Adrenal gland (tissue), 12 donors: ENCODE data around the gene LYSMD2. TPM values are rescaled to one million over a fixed set of nuclear protein-coding genes. Genes with fewer than 3 reads are reported as not detected.

Experiments used
- DNase-seq, 7 donors: peaks; one replicate each; pipeline ENCODE4 v3.0.0-alpha.2; 2019 to 2020
- H3K27ac ChIP-seq, 5 donors: fragments of 200-600 bp; sonication (generic) in 4 of 5; 1 replicate in 3 of 5; 2 replicates in 2 of 5; pipeline versions ENCODE4 v1.5.1 to v1.8.0; 2016 to 2020; ENCODE audit warnings: mild to moderate bottlenecking in 1 of 5
- H3K27me3 ChIP-seq: fragments of 200-600 bp; 2 replicates; pipeline ENCODE4 v1.8.0; 2021
- H3K36me3 ChIP-seq, 2 donors: fragments of 200-600 bp; replicated peaks in 1 of 2; 1 replicate in 1 of 2; 2 replicates in 1 of 2; pipeline versions ENCODE4 v1.5.1 to v1.8.0; 2018 to 2022
- H3K4me1 ChIP-seq, 2 donors: fragments of 200-600 bp; replicated peaks in 1 of 2; 1 replicate in 1 of 2; 2 replicates in 1 of 2; pipeline versions ENCODE4 v1.5.1 to v1.8.0; 2018 to 2021
- H3K4me3 ChIP-seq, 4 donors: fragments of 200-600 bp; sonication (generic) in 3 of 4; one replicate each; pipeline ENCODE4 v1.5.1; 2016 to 2018
- H3K9me3 ChIP-seq, 3 donors: fragments of 200-600 bp; sonication (generic) in 1 of 3; replicated peaks in 1 of 3; 1 replicate in 2 of 3; 2 replicates in 1 of 3; pipeline versions ENCODE4 v1.5.1 to v1.8.0; 2016 to 2021
- POLR2A ChIP-seq, 2 donors: fragments of 450-650 bp; IDR thresholded peaks; one replicate each; pipeline ENCODE4 v1.6.1; 2017; ENCODE audit warnings: antibody characterized with exemption in 2 of 2, mild to moderate bottlenecking in 2 of 2, moderate library complexity in 1 of 2
- WGBS, 4 donors: extraction: QIAGEN DNeasy Blood & Tissue Kit in 2 of 4; methylation state at CpG; one replicate each; pipeline versions ENCODE4 v1.1.5 to v1.1.7; 2013 to 2017; 5-methylcytosine and 5-hydroxymethylcytosine counted together
- intact Hi-C, 2 donors: fragments of 100-400 bp; cut with DNase I; formaldehyde crosslinking; loops; one replicate each; pipeline versions ENCODE4 v1.14.1 to v1.15.0; 2022 to 2023
- polyA plus RNA-seq, 3 donors: library from polyadenylated mRNA; stranded (reverse); fragments of 200-250 nt in 2 of 3; fragments of 350-450 nt in 1 of 3; fragmentation: Illumina TruSeq in 1 of 3; extraction: RNeasy Lipid Tissue Mini Kit (QIAGEN cat#74804) in 1 of 3; gene quantifications; one replicate each; pipeline ENCODE4 v1.2.3, GENCODE V29; 2013 to 2014
- total RNA-seq, 9 donors: library from RNA; depleted of rRNA in 4 of 9; stranded (reverse); fragments of >200 nt in 4 of 9; fragments of 120-200 nt in 1 of 9; fragmentation: NEBNext Ultra II Directional in 1 of 9; extraction: Animal tissue kit (Norgen Biotek cat#: 25700) in 1 of 9; gene quantifications; one replicate each; pipeline versions ENCODE4 v1.1.0 to v1.2.4, GENCODE V29; 2013 to 2023
- TF ChIP-seq, protein P1 (sequence below), 6 experiments: fragments of 450-650 bp in 4 of 6; fragments of 200-600 bp in 2 of 6; sonication (generic) in 1 of 6; IDR thresholded peaks; 1 replicate in 5 of 6; 2 replicates in 1 of 6; pipeline versions ENCODE4 v1.5.1 to v1.8.0; 2016 to 2021; ENCODE audit warnings: antibody characterized with exemption in 6 of 6, mild to moderate bottlenecking in 2 of 6, moderate library complexity in 1 of 6
- donor health status: healthy with polysubstance abuse.
- donor health status: Bipolar disorder and iron deficiency.
- donor health status: DM: yes; HTN: yes; CAD: no.
- donor health status: DM: no; HTN: no; CAD: no.
- donor health status: DM: no; HTN: no; CAD: no.
- donor health status: DM: yes; HTN: yes; CAD: no.

LYSMD2 gene
- total and polyA plus RNA-seq, 12 donors: 11.3 to 56.3 (median 20.5) TPM

DNA sequence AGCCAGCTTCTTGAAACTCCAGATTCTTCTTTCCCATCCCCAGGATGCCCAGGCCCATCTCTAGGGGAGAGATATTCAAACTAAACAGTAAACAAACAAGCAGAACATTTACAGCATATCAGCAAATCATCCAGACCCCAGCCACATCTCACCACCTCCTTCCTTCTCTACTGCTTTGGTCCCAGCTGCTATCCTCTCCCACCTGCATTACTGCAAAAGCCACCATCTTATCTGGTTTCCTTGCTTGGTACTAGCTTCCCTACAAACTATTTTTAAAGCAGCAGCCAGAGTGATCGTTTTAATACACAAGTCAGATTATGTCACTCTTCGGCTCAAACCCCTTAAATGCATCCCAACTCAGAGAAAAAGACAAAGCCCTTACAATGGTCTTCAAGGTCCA, 4.8 kb downstream of the LYSMD2 start:
- Histone ChIP-seq H3K36me3 (no peaks in the 10 kb centered on the region), H3K4me1 (peaks cover 9 to 35% of the 10 kb centered on the region in 2 donors), H3K9me3 (no peaks in the 10 kb centered on the region), H3K27ac (peak overlapping the region in 2 of 5 donors; percentile 76 to 83), H3K27me3 (no peaks in the 10 kb centered on the region), H3K4me3 (no peak overlapping the region)
- DNase-seq: no peak
- TF ChIP-seq, protein P1, sequence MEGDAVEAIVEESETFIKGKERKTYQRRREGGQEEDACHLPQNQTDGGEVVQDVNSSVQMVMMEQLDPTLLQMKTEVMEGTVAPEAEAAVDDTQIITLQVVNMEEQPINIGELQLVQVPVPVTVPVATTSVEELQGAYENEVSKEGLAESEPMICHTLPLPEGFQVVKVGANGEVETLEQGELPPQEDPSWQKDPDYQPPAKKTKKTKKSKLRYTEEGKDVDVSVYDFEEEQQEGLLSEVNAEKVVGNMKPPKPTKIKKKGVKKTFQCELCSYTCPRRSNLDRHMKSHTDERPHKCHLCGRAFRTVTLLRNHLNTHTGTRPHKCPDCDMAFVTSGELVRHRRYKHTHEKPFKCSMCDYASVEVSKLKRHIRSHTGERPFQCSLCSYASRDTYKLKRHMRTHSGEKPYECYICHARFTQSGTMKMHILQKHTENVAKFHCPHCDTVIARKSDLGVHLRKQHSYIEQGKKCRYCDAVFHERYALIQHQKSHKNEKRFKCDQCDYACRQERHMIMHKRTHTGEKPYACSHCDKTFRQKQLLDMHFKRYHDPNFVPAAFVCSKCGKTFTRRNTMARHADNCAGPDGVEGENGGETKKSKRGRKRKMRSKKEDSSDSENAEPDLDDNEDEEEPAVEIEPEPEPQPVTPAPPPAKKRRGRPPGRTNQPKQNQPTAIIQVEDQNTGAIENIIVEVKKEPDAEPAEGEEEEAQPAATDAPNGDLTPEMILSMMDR (IDR thresholded peaks at IDR 0.05): no peak
- TF ChIP-seq POLR2A (IDR thresholded peaks at IDR 0.05): no peak
- 69 to 86% (median 79%) methylated on average over 2 of the region's 2 CpGs for WGBS, 4 donors
- intact Hi-C loops: no loop called here

DNA sequence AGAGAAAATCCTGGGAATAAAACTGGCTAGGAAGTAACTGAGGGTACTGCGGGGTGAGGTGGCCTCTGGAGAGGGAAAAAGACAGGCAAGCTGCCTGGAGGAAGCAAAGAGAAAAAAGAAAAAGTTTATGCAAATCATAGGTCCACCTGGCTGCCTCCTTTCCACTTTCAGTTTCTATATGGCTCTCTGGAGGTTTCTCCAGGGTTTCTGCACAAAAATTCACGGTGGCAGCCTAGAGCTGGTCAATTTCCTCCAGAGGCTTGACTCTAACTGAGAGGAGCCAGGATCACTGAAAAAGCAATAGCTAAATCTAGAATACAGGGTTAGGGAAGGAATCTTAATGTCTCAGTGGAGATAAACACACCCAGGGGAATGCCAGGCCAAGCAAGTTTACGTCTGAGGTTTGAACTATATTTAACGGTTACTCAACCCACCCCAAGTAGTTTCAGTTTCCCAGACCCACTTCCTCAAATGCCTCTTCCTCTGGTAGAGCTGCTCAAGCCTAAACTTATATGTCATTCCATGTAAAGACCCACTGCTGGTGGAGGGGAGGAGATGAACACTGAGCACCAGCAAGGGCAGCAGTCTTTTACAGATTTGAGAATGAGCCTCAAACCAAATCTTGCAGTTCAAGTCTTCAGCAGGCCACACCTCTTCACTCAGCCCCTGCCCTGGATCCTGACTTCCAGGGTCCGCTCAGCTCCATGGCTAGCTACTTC, 5.7 kb downstream of the LYSMD2 start:
- H3K27me3 ChIP-seq: no peaks in the 10 kb centered on the region
- H3K4me3 ChIP-seq: peak overlapping the region in 1 of 4 donors; percentile 15
- H3K27ac ChIP-seq: peak overlapping the region in 4 of 5 donors; percentile 16 to 83 (median 51)
- H3K36me3 ChIP-seq: no peaks in the 10 kb centered on the region
- peaks cover 14 to 43% of the 10 kb centered on the region in 2 donors for H3K4me1 ChIP-seq
- H3K9me3 ChIP-seq: no peaks in the 10 kb centered on the region
- DNase-seq: peak in 3 of 7 donors; percentile 12 to 62 (median 41)
- no peak for TF ChIP-seq POLR2A (IDR thresholded peaks at IDR 0.05)
- TF ChIP-seq, protein P1 (IDR thresholded peaks at IDR 0.05): no peak
- intact Hi-C loops: no loop called here
- 56 to 60% (median 59%) methylated on average over 5 of the region's 5 CpGs for WGBS, 4 donors

DNA sequence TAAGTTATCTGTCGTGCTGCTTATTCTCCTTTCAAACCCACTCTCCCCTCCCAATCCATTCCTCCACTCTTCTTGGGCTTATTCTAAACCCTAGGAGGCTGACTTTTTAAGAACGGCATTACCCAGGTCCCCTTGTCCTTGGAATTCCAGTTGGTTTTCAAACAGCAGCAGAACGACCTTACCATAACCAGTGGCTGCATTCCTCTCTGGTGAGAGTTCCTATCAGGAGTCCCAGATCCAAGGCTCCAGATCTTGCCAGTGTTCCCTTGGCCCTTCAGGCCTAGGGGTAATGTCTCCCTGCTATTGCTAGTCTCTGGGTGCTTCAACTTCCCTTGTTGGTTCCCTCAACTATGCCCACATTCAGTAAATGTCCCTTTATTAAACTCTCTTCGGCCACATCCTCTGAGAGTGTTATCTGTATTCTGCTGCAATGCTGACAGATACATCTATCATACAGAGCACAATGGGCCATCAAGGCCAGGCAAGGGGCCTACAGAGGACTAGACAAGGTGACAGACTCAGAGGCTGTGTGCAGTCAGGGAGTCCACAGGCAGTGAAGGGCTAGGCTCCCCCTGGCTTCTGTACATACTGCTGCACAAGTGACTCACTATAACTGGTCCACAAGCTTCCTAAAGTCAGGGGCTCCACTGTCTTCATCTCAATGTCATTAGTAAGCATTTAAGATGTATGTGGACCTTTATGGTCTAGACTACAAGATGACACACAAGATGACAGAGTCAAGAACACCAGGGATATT, 10.1 kb downstream of the LYSMD2 start:
- no peaks in the 10 kb centered on the region for H3K36me3 ChIP-seq
- peak overlapping the region in 3 of 5 donors; percentile 18 to 64 (median 60) for H3K27ac ChIP-seq
- no peaks in the 10 kb centered on the region for H3K27me3 ChIP-seq
- no peak overlapping the region for H3K4me3 ChIP-seq
- intact Hi-C loops: no loop called here
- 44 to 62% (median 56%) methylated on average over 4 of the region's 4 CpGs for WGBS, 4 donors
- TF ChIP-seq, protein P1 (IDR thresholded peaks at IDR 0.05): peak in 2 of 6 experiments; percentile 7 to 15
- TF ChIP-seq POLR2A (IDR thresholded peaks at IDR 0.05): no peak
- H3K4me1 ChIP-seq: peaks cover 10 to 60% of the 10 kb centered on the region in 2 donors
- peak in 5 of 7 donors; percentile 15 to 50 (median 36) for DNase-seq
- no peaks in the 10 kb centered on the region for H3K9me3 ChIP-seq

DNA sequence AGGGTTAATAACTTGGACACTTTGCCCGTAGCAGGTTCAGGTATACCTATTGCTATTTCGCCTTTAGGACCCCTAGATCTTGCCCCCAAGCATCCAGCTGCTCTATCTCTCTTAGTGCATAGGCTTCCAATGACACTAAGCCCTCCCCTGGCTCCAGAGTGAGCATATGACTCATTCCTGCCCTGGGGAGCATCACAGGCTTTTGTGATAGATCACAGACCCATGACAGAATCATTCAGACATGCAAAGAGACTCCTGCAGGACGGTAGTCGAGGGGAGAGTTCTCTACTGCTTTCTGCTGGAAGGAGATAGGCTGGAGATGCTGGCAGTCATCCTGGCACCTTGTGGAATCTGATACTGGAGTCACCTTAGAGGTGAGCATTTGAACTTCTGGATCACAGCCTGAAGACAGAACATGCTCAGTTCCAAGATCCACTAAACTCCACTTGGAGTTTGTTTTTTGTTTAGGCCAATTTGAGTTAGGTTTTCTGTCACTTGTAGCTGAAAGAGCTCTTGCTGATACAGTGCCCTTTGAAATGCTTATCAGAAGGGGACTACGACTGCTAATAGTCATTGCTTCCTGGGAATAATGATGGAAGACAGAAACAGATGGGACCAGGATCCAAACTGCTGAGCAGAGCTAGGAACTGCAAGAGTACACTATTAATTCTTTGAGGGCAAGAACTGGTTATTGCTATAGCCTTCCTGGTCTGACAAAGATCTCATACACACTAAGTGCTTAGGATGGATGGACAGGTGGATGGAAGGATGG, 11.0 kb downstream of the LYSMD2 start:
- intact Hi-C loops: no loop called here
- Histone ChIP-seq H3K27me3 (no peaks in the 10 kb centered on the region), H3K4me3 (no peak overlapping the region), H3K9me3 (no peaks in the 10 kb centered on the region), H3K36me3 (peaks cover 0 to 5% of the 10 kb centered on the region in 2 donors), H3K4me1 (peaks cover 10 to 58% of the 10 kb centered on the region in 2 donors), H3K27ac (peak overlapping the region in 3 of 5 donors; percentile 18 to 64 (median 60))
- peak; percentile 62 to 88 (median 67) for DNase-seq
- TF ChIP-seq, protein P1 (IDR thresholded peaks at IDR 0.05): no peak
- peak in 1 of 2 donors; percentile 44 for TF ChIP-seq POLR2A (IDR thresholded peaks at IDR 0.05)
- WGBS, 4 donors: 22 to 35% (median 28%) methylated on average over 5 of the region's 5 CpGs
